ENCODE results near the gene TNFSF8.

- TF ChIP-seq CTCF (IDR thresholded peaks at IDR 0.05) (no peak), SIN3A (IDR thresholded peaks at IDR 0.05; ENCODE audit: borderline replicate concordance, insufficient read depth, low read depth, low read length) (no peak), POLR2AphosphoS5 (IDR thresholded peaks at IDR 0.05; ENCODE audit: low read depth, low read length) (no peak), REST (IDR thresholded peaks at IDR 0.05; ENCODE audit: insufficient read depth in 1 of 2, low read depth in 2 of 2, low read length in 1 of 2) (no peak)
Observed at GRCh38 chr9:114864471-114864870, 65.9 kb downstream of the TNFSF8 start.

Measured in Panc1 (cell line).